HepG2 (cell line): ENCODE data around the gene MMP23B. TPM values are rescaled to one million over a fixed set of nuclear protein-coding genes. Genes with fewer than 3 reads are reported as not detected.

Experiments
- RFXAP ChIP-seq: sonication (generic); formaldehyde crosslinking; IDR thresholded peaks from 2 replicates; pipeline ENCODE4 v1.4.0; 2020; ENCODE audit warnings: missing genetic modification reagents, borderline replicate concordance
- TMF1 ChIP-seq: sonication (generic); formaldehyde crosslinking; IDR thresholded peaks from 2 replicates; pipeline ENCODE4 v1.8.1; 2022; ENCODE audit warnings: low read depth, missing genetic modification reagents
- ZKSCAN1 ChIP-seq: fragments of 150-350 bp; IDR thresholded peaks from 2 replicates; pipeline ENCODE4 v1.6.1; 2014; ENCODE audit warnings: low read length
- ZNF546 ChIP-seq: sonication (generic); formaldehyde crosslinking; conservative IDR thresholded peaks from 2 replicates; pipeline ENCODE4 v1.8.1; 2023; ENCODE audit warnings: mild to moderate bottlenecking, missing genetic modification reagents
- ZNF672 ChIP-seq: sonication (generic); formaldehyde crosslinking; IDR thresholded peaks from 2 replicates; pipeline ENCODE4 v1.8.1; 2022; ENCODE audit warnings: missing genetic modification reagents
- ZNF777 ChIP-seq: sonication (generic); formaldehyde crosslinking; IDR thresholded peaks from 2 replicates; pipeline ENCODE4 v1.4.0; 2020; ENCODE audit warnings: missing genetic modification reagents
- polyA plus RNA-seq, 8 experiments: library from polyadenylated mRNA; depleted of rRNA in 3 of 8; stranded (reverse) in 7 of 8; unstranded in 1 of 8; fragments of >200 nt; fragmentation: Illumina TruSeq in 4 of 8; extraction: Trizol in 4 of 8; gene quantifications; 2 replicates each; pipeline versions ENCODE4 v1.2.1 to v1.2.3, GENCODE V29; 2011 to 2016; ENCODE audit warnings: low read depth in 4 of 8, missing spikeins in 1 of 8, mixed read lengths in 1 of 8; ENCODE audit not compliant: insufficient read depth in 1 of 8
- total RNA-seq, 5 experiments: library from RNA; depleted of rRNA; stranded (reverse); fragments of >200 nt; fragmentation: Illumina TruSeq; extraction: Trizol; gene quantifications; 2 replicates each; pipeline ENCODE4 v1.2.3, GENCODE V29; 2016; ENCODE audit warnings: low read depth in 1 of 5
- TF ChIP-seq, protein P1 (sequence below): sonication (generic); formaldehyde crosslinking; IDR thresholded peaks from 2 replicates; pipeline ENCODE4 v1.4.0; 2020; ENCODE audit warnings: missing genetic modification reagents; ENCODE audit errors: not compliant biosample characterization
- TF ChIP-seq, protein P2 (sequence below): sonication (generic); formaldehyde crosslinking; IDR thresholded peaks from 2 replicates; pipeline ENCODE4 v1.9.0; 2021; ENCODE audit warnings: missing genetic modification reagents, mild to moderate bottlenecking, borderline replicate concordance
- TF ChIP-seq, protein P3 (sequence below): sonication (generic); formaldehyde crosslinking; IDR thresholded peaks from 2 replicates; pipeline ENCODE4 v1.5.0; 2020; ENCODE audit warnings: missing genetic modification reagents, mild to moderate bottlenecking, borderline replicate concordance
- TF ChIP-seq, protein P4 (sequence below): IDR thresholded peaks from 2 replicates; pipeline ENCODE4 v1.6.1; 2012; ENCODE audit warnings: inconsistent platforms
- TF ChIP-seq, protein P5 (sequence below): sonication (generic); formaldehyde crosslinking; IDR thresholded peaks from 2 replicates; pipeline ENCODE4 v1.5.1; 2020; ENCODE audit warnings: mild to moderate bottlenecking, missing genetic modification reagents, moderate library complexity
- TF ChIP-seq, protein P6 (sequence below): sonication (generic); formaldehyde crosslinking; IDR thresholded peaks from 2 replicates; pipeline ENCODE4 v1.8.0; 2022; ENCODE audit warnings: mild to moderate bottlenecking, missing genetic modification reagents; ENCODE audit not compliant: insufficient replicate concordance
- TF ChIP-seq, protein P7 (sequence below): IDR thresholded peaks from 2 replicates; pipeline ENCODE4 v1.4.0; 2020; ENCODE audit warnings: mild to moderate bottlenecking, missing genetic modification reagents

MMP23B gene
- total and polyA plus RNA-seq, 2 of the 13 experiments (the other 11 are each of a cell fraction or from before 2014, with no cell fraction given), result 0.61 to 0.75 TPM

DNA sequence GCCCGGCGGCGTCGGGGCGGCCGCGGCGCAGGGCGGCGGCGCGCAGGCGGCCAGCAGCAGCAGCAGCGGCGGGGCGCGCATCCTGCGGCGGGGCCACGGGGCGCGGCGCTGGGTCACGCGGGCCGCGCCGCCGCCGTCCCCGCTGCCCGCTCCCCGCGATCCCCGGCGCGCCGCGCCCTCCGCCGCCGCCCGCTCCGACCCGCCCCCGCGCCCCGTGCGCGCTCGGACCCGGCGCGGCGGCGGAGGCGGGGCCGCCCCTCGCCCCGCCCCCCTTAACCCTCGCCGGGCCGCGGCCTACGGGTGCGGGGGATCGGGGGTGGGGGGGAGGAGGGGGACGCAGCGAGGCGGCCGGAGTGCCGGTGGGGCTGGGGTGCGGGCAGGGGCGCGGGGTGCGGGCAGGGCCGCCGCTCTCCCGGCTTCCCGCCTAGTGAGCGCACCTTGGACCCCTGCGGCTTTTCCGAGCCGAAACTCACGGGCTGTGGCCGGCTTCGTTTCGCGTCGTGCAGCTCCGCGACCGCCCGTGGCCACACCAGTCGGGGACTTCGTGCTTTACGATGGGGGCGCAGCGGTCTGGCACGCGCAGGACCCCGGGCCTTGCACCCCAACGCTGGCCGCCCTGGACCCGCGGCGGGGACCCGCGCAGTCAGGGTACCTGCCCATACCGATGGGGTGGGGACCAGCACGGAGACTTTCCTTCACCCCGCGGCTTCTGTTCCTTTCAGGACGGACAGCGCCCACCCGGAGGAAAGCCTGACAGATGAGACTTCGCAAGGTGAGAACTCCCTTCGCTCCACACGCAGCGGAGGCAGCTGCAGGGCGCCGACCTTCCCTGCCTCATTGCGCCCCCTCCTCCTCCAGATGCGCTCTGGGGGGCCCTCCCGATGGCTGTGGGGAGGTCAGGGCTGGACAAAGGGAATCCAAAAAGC lies 31.8 kb upstream of the MMP23B start, which contains the start of gene FNDC10 (continued):
- TF ChIP-seq, protein P1, sequence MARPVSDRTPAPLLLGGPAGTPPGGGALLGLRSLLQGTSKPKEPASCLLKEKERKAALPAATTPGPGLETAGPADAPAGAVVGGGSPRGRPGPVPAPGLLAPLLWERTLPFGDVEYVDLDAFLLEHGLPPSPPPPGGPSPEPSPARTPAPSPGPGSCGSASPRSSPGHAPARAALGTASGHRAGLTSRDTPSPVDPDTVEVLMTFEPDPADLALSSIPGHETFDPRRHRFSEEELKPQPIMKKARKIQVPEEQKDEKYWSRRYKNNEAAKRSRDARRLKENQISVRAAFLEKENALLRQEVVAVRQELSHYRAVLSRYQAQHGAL (CRISPR knock-in tag), result no peak
- TF ChIP-seq ZNF672 (CRISPR knock-in tag) (no peak), ZKSCAN1 (no peak), ZNF777 (CRISPR knock-in tag) (no peak), RFXAP (CRISPR knock-in tag) (no peak), ZNF546 (no peak), TMF1 (CRISPR knock-in tag) (no peak)
- TF ChIP-seq, protein P2, sequence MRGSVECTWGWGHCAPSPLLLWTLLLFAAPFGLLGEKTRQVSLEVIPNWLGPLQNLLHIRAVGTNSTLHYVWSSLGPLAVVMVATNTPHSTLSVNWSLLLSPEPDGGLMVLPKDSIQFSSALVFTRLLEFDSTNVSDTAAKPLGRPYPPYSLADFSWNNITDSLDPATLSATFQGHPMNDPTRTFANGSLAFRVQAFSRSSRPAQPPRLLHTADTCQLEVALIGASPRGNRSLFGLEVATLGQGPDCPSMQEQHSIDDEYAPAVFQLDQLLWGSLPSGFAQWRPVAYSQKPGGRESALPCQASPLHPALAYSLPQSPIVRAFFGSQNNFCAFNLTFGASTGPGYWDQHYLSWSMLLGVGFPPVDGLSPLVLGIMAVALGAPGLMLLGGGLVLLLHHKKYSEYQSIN (CRISPR knock-in tag), result no peak
- TF ChIP-seq, protein P3, sequence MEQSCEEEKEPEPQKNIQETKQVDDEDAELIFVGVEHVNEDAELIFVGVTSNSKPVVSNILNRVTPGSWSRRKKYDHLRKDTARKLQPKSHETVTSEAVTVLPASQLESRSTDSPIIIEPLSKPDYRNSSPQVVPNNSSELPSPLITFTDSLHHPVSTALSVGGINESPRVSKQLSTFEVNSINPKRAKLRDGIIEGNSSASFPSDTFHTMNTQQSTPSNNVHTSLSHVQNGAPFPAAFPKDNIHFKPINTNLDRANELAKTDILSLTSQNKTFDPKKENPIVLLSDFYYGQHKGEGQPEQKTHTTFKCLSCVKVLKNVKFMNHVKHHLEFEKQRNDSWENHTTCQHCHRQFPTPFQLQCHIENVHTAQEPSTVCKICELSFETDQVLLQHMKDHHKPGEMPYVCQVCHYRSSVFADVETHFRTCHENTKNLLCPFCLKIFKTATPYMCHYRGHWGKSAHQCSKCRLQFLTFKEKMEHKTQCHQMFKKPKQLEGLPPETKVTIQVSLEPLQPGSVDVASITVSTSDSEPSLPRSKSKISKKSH, result 0 out of 2 replicates have a peak, but pooled peaks have one; percentile 33
- TF ChIP-seq, protein P4, sequence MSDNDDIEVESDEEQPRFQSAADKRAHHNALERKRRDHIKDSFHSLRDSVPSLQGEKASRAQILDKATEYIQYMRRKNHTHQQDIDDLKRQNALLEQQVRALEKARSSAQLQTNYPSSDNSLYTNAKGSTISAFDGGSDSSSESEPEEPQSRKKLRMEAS, result no peak; the same call in 1 of the 2 replicates
- TF ChIP-seq, protein P5, sequence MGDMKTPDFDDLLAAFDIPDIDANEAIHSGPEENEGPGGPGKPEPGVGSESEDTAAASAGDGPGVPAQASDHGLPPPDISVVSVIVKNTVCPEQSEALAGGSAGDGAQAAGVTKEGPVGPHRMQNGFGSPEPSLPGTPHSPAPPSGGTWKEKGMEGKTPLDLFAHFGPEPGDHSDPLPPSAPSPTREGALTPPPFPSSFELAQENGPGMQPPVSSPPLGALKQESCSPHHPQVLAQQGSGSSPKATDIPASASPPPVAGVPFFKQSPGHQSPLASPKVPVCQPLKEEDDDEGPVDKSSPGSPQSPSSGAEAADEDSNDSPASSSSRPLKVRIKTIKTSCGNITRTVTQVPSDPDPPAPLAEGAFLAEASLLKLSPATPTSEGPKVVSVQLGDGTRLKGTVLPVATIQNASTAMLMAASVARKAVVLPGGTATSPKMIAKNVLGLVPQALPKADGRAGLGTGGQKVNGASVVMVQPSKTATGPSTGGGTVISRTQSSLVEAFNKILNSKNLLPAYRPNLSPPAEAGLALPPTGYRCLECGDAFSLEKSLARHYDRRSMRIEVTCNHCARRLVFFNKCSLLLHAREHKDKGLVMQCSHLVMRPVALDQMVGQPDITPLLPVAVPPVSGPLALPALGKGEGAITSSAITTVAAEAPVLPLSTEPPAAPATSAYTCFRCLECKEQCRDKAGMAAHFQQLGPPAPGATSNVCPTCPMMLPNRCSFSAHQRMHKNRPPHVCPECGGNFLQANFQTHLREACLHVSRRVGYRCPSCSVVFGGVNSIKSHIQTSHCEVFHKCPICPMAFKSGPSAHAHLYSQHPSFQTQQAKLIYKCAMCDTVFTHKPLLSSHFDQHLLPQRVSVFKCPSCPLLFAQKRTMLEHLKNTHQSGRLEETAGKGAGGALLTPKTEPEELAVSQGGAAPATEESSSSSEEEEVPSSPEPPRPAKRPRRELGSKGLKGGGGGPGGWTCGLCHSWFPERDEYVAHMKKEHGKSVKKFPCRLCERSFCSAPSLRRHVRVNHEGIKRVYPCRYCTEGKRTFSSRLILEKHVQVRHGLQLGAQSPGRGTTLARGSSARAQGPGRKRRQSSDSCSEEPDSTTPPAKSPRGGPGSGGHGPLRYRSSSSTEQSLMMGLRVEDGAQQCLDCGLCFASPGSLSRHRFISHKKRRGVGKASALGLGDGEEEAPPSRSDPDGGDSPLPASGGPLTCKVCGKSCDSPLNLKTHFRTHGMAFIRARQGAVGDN (CRISPR knock-in tag), result peak; percentile 70
- TF ChIP-seq, protein P6, sequence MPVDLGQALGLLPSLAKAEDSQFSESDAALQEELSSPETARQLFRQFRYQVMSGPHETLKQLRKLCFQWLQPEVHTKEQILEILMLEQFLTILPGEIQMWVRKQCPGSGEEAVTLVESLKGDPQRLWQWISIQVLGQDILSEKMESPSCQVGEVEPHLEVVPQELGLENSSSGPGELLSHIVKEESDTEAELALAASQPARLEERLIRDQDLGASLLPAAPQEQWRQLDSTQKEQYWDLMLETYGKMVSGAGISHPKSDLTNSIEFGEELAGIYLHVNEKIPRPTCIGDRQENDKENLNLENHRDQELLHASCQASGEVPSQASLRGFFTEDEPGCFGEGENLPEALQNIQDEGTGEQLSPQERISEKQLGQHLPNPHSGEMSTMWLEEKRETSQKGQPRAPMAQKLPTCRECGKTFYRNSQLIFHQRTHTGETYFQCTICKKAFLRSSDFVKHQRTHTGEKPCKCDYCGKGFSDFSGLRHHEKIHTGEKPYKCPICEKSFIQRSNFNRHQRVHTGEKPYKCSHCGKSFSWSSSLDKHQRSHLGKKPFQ (CRISPR knock-in tag), result no peak
- TF ChIP-seq, protein P7, sequence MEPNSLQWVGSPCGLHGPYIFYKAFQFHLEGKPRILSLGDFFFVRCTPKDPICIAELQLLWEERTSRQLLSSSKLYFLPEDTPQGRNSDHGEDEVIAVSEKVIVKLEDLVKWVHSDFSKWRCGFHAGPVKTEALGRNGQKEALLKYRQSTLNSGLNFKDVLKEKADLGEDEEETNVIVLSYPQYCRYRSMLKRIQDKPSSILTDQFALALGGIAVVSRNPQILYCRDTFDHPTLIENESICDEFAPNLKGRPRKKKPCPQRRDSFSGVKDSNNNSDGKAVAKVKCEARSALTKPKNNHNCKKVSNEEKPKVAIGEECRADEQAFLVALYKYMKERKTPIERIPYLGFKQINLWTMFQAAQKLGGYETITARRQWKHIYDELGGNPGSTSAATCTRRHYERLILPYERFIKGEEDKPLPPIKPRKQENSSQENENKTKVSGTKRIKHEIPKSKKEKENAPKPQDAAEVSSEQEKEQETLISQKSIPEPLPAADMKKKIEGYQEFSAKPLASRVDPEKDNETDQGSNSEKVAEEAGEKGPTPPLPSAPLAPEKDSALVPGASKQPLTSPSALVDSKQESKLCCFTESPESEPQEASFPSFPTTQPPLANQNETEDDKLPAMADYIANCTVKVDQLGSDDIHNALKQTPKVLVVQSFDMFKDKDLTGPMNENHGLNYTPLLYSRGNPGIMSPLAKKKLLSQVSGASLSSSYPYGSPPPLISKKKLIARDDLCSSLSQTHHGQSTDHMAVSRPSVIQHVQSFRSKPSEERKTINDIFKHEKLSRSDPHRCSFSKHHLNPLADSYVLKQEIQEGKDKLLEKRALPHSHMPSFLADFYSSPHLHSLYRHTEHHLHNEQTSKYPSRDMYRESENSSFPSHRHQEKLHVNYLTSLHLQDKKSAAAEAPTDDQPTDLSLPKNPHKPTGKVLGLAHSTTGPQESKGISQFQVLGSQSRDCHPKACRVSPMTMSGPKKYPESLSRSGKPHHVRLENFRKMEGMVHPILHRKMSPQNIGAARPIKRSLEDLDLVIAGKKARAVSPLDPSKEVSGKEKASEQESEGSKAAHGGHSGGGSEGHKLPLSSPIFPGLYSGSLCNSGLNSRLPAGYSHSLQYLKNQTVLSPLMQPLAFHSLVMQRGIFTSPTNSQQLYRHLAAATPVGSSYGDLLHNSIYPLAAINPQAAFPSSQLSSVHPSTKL (CRISPR knock-in tag), result no peak
